D721Med (cell line): ENCODE results near the gene CHSY1.

Experiments used
- DNase-seq: peaks from one replicate; pipeline ENCODE4 v3.0.0; 2011; ENCODE audit warnings: low spot score; ENCODE audit not compliant: insufficient read length
- FAIRE-seq: peaks from 2 replicates; lab custom pipeline; 2011; peaks lifted over from hg19 to GRCh38; lab: Jason Lieb, UNC
- TF ChIP-seq, protein P1 (sequence below): IDR thresholded peaks from 2 replicates; pipeline ENCODE4 v1.5.1; 2012; ENCODE audit warnings: mild to moderate bottlenecking, control low read depth; ENCODE audit not compliant: insufficient read depth; ENCODE audit errors: missing control alignments

The CHSY1 gene

DNA sequence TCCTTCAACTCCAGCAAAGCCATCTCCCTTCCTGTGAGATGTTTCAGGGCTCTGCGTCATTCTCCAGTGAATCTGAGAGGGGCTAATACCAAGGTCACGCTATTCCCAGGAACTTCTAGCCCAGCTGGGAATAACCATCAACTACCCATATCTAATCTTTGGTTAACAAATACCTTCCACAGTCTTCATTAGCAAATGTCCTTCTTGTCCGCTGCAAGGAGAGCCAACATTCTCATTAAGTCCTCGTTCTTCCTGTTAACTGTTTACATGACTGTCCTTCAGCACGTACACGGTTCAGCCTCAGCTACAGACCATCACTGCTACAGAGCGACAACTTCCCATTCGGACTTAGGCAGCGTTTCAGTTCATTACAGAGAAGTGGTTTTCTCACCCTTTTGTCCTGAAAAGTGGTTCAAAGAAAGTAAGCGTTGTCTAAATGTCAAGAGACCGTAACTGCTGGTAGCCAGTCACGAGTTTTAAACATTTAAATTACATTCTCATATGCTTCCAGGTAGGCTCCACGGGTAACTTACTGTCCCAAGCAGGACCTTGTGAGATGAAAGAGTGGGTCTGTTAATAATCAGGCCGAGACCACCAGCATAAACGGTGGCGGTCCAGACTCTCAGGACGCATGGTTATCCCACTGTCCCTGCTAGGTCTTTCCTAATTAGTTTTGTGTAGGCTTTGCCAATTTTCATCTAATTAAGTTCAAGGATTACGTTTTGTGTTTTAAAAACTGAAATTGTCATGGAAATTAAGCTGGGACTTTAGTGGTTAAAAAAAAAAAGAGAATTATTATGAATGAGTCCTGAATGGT lies 63.8 kb downstream of the CHSY1 start:
- no peak for DNase-seq
- TF ChIP-seq, protein P1, sequence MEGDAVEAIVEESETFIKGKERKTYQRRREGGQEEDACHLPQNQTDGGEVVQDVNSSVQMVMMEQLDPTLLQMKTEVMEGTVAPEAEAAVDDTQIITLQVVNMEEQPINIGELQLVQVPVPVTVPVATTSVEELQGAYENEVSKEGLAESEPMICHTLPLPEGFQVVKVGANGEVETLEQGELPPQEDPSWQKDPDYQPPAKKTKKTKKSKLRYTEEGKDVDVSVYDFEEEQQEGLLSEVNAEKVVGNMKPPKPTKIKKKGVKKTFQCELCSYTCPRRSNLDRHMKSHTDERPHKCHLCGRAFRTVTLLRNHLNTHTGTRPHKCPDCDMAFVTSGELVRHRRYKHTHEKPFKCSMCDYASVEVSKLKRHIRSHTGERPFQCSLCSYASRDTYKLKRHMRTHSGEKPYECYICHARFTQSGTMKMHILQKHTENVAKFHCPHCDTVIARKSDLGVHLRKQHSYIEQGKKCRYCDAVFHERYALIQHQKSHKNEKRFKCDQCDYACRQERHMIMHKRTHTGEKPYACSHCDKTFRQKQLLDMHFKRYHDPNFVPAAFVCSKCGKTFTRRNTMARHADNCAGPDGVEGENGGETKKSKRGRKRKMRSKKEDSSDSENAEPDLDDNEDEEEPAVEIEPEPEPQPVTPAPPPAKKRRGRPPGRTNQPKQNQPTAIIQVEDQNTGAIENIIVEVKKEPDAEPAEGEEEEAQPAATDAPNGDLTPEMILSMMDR, result no peak
- no peak for FAIRE-seq

DNA sequence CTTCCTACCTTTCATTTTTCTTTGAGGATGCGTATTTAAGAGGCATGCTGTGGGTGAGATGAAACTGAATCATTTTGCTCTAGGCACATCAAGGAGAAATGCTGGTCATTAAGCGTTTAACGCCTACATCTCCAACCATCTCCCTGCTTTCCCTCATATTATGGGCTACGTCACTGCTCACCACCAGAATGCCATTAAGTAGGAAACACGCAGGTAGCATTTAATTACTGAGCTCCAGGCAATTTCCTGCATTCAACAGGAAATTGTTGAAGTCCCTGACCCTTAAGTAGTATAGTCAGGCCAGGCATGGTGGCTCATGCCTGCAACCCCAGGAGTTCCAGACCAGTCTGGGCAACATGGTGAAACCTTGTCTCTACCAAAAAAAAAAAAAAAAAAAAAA lies 66.1 kb downstream of the CHSY1 start:
- DNase-seq (no peak), FAIRE-seq (no peak)
- TF ChIP-seq, protein P1, result no peak

DNA sequence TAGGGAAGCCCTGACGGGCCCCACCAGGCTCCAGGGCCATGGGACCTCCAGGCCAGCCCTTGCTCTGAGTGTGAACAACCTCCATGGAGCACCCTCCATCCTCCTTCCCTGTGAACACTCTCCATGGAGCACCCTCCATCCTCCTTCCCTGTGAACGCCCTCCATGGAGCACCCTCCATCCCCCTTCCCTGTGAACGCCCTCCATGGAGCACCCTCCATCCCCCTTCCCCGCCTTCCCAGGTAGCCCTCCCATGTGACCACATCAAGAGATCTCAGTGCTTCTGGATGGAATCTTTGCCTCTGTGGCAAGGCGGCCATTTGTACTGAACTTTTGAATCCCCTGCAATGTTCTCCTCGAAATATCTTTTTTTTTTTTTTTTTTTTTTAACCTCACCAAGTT lies 66.5 kb downstream of the CHSY1 start:
- no peak for DNase-seq
- no peak for FAIRE-seq

DNA sequence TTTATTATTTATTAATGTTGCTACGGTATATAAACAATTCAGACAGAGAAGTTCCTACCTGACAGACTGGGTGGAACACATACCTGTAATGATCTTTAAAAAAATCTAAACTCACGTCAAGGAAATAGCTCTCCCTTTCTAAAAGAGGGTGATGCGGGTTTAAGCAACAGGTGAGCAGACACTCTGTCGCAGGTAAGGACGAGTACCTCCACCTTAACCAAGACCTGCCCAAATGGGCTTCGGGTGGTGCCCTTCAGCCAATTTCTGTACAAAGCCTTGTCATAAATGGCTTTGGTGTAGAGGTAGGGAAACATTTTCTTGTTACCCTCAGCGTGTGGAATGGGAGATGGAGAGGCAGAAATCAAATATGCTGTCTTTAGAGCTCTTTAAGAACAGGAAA lies 67.0 kb downstream of the CHSY1 start:
- TF ChIP-seq, protein P1, result no peak
- FAIRE-seq, result no peak
- DNase-seq, result no peak

More for the DNA sequence above, 66.5 kb downstream of the CHSY1 start:
- TF ChIP-seq, protein P1, result no peak

DNA sequence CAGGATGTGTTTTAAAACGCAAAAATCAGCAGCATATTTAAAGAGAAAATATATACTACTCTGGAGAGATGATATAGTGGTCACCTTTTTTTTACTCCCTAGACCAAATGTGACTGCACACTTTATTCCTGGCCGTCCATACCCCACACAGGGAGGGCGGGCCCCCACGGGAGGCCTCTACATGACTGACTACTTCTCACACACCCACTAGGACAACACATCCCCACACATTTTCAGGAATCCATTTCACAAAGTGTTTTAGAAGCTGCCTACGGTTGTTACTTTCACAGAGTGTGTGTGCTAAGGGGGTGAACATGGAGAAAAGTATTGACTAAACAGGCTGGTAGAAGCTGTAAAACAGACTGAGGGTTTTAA lies 67.9 kb downstream of the CHSY1 start:
- DNase-seq, result no peak
- TF ChIP-seq, protein P1, result no peak
- FAIRE-seq, result no peak

DNA sequence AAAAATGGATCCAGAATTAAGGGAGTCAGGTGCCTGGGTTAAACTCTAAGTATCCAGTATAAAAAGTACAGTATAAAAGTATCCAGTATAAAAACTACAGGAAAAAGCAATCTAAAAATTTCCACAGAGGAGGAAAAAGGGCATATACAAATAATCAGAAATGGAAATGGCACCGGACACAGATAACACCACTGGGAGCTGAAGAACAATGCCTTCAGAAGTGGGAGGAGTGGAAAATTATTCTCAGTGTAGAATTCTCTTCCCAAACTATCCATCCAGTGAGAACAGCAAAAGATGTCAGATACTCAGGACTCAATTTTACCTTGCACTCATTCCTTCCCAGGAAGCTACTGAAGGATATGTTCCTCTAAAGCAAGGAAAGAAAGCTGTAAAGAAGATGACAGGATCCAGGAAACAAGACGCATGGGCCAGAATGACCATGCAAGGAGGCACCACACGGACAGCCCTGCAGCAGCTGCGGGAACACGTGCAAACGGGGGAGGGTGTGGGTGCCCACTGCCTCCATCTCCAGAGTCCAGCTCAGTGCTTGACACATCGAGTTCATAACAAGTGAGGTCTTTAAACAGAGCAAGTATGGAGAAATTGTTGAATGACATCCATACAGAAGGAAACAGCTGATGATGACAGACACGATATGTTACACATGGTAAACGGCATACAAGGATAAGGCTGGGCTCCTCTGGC lies 68.5 kb downstream of the CHSY1 start:
- FAIRE-seq (no peak), DNase-seq (no peak)
- TF ChIP-seq, protein P1, result no peak

DNA sequence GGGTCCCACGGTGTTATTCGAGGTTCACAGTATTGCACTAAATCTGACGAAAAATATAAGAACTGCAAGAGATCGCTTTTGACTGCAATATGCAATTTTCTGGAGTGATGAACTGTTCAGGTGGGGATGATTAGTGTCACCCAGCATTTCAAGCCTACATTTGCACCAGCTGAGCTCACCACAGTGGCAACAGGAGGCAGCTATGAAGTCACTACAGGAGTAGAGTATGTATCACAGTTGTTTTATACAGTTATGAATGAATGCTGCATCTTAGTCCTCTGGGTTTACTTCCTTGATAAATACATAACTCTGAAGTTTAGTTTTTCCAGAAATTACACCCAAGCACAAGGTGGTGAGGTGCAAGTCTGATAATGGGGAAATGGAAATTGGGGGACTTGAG lies 69.6 kb downstream of the CHSY1 start:
- DNase-seq (no peak), FAIRE-seq (no peak)
- TF ChIP-seq, protein P1, result no peak
